Tibial nerve (tissue), 4 donors: ENCODE data around the gene HOXA4.

Source experiments
- CTCF ChIP-seq, 5 experiments: fragments of 200-600 bp in 3 of 5; fragments of 450-650 bp in 2 of 5; sonication (generic) in 3 of 5; IDR thresholded peaks; one replicate each; pipeline ENCODE4 v1.5.1; 2016 to 2019; ENCODE audit warnings: antibody characterized with exemption in 5 of 5, mild to moderate bottlenecking in 3 of 5, moderate library complexity in 2 of 5
- EP300 ChIP-seq, 2 donors: sonication (generic); formaldehyde crosslinking; IDR thresholded peaks; one replicate each; pipeline ENCODE4 v1.6.1; 2017; ENCODE audit warnings: antibody characterized with exemption in 2 of 2, mild to moderate bottlenecking in 1 of 2
- POLR2A ChIP-seq, 2 donors: fragments of 450-650 bp; IDR thresholded peaks; one replicate each; pipeline ENCODE4 v1.6.1; 2017; ENCODE audit warnings: antibody characterized with exemption in 2 of 2, mild to moderate bottlenecking in 2 of 2, moderate library complexity in 2 of 2

DNA sequence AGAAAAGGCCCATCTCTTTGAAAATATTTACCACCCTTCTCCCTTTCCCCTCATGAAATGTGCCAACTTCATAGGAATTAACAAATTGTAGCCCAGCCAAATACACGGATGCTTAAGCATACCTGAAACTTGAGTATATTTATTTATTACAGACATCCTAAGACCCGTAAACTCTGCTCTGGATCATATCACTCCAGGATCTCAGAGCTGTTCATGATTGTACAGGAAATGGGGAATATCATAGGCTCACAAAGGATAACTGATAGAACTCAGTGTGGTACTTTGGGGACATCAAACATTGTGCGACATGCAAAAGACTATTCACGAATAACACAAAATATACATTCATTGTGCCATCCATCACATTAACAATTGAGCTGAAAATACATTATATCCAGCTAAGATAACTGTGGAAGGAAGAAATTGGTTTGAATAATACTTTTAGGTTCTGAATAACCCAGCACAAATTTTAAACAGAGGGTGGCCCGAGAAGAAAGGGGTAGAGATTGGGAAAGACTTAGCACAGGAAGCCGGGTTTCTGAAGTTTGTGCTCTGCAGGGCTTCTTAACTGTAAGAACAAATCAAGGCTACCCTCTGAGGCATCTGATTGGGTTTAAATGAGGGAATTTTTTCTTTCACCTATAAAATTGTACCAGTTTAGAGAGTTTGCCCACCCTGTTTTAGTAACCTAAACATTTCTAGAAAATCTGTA, 37.2 kb downstream of the HOXA4 start:
- TF ChIP-seq CTCF (IDR thresholded peaks at IDR 0.05) (no peak), EP300 (IDR thresholded peaks at IDR 0.05) (no peak), POLR2A (IDR thresholded peaks at IDR 0.05) (no peak)
